Small intestine (tissue), 7 donors: ENCODE data around the gene INPP4A. TPM values are rescaled to one million over a fixed set of nuclear protein-coding genes. Genes with fewer than 3 reads are reported as not detected.
A peak's percentile ranks its signal among the peaks of the same experiment; 100 is the strongest.

ENCODE experiments used
- DNase-seq, 2 donors: peaks; one replicate each; pipeline versions ENCODE4 v3.0.0 to v3.0.0-alpha.2; 2013
- FAIRE-seq: peaks from 2 replicates; lab custom pipeline; 2012; peaks lifted over from hg19 to GRCh38; lab: Jason Lieb, UNC
- H3K27ac ChIP-seq, 3 donors: one replicate each; pipeline ENCODE4 v1.5.1; 2013; ENCODE audit warnings: low read length in 2 of 3, mild to moderate bottlenecking in 2 of 3, control low read depth in 1 of 3, inconsistent platforms in 1 of 3, low read depth in 1 of 3, moderate library complexity in 1 of 3
- H3K27me3 ChIP-seq, 3 donors: one replicate each; pipeline ENCODE4 v1.6.1; 2013; ENCODE audit warnings: low read length in 3 of 3, inconsistent platforms in 1 of 3; ENCODE audit not compliant: control insufficient read depth in 3 of 3, insufficient read depth in 3 of 3
- H3K36me3 ChIP-seq, 3 donors: one replicate each; pipeline ENCODE4 v1.6.1; 2013; ENCODE audit warnings: low read length in 3 of 3, inconsistent platforms in 1 of 3, low read depth in 1 of 3, mild to moderate bottlenecking in 1 of 3, moderate library complexity in 1 of 3; ENCODE audit not compliant: control insufficient read depth in 3 of 3, insufficient read depth in 2 of 3
- H3K4me1 ChIP-seq, 3 donors: one replicate each; pipeline ENCODE4 v1.6.1; 2013; ENCODE audit warnings: low read length in 2 of 3, inconsistent platforms in 1 of 3, low read depth in 1 of 3, mild to moderate bottlenecking in 1 of 3, moderate library complexity in 1 of 3; ENCODE audit not compliant: control insufficient read depth in 3 of 3, insufficient read depth in 2 of 3
- H3K4me3 ChIP-seq, 3 donors: one replicate each; pipeline ENCODE4 v1.5.1; 2013; ENCODE audit warnings: low read length in 3 of 3, control low read depth in 1 of 3, inconsistent platforms in 1 of 3, low read depth in 1 of 3, mild to moderate bottlenecking in 1 of 3, moderate library complexity in 1 of 3
- H3K9me3 ChIP-seq, 2 donors: one replicate each; pipeline ENCODE4 v1.6.1; 2013; ENCODE audit warnings: low read depth in 1 of 2, low read length in 1 of 2; ENCODE audit not compliant: control insufficient read depth in 2 of 2, insufficient read depth in 1 of 2
- WGBS, 3 donors: extraction: QIAGEN DNeasy Blood & Tissue Kit; methylation state at CpG; one replicate each; pipeline ENCODE4 v1.1.7; 2013; 5-methylcytosine and 5-hydroxymethylcytosine counted together
- polyA plus RNA-seq, 4 donors: library from polyadenylated mRNA; stranded (reverse) in 3 of 4; unstranded in 1 of 4; fragments of 200-250 nt in 3 of 4; fragments of 120-200 nt in 1 of 4; gene quantifications; one replicate each; pipeline versions ENCODE4 v1.2.1 to v1.2.3, GENCODE V29; 2013
- donor health status: healthy with polysubstance abuse.
- donor health status: control.
- donor health status: control.
- donor health status: Bipolar disorder and iron deficiency.
- donor health status: healthy.

The INPP4A gene
- polyA plus RNA-seq, 4 donors: 1.6 to 8.3 (median 4.1) TPM

DNA sequence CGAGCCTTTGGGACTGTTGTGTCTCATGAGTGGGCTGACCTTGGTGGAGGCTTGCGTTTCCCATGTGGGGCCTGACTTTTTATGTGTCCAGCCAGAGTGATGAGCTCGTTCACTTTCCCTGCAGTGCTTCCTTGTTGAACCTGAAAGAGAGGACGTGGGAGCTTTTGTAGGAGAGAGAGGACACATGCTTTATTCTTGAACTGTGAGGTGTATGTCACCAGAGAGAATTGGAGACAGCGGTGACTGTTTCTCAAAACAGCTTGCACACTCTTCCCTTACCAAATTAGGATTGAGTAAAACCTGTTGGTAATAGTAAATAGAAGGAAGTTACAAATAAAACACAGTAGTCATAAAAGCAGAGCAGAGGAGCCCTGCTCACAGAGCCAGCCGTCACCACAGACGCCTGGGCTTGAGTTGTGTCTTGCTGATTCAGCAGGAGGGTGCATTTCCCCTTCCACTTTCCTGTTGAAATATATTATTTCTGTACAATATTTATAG lies 60.7 kb downstream of the INPP4A start:
- peak; percentile 21 to 26 for DNase-seq
- Histone ChIP-seq H3K27me3 (no peaks in the 10 kb centered on the region), H3K4me3 (no peak overlapping the region), H3K4me1 (peaks cover 0 to 17% (median 0%) of the 10 kb centered on the region in 3 donors), H3K36me3 (peaks cover 0 to 19% (median 0%) of the 10 kb centered on the region in 3 donors), H3K27ac (peak overlapping the region; percentile 17 to 46 (median 26)), H3K9me3 (no peaks in the 10 kb centered on the region)
- 61 to 78% (median 77%) methylated on average over 7 of the region's 7 CpGs for WGBS, 3 donors
- FAIRE-seq: no peak

DNA sequence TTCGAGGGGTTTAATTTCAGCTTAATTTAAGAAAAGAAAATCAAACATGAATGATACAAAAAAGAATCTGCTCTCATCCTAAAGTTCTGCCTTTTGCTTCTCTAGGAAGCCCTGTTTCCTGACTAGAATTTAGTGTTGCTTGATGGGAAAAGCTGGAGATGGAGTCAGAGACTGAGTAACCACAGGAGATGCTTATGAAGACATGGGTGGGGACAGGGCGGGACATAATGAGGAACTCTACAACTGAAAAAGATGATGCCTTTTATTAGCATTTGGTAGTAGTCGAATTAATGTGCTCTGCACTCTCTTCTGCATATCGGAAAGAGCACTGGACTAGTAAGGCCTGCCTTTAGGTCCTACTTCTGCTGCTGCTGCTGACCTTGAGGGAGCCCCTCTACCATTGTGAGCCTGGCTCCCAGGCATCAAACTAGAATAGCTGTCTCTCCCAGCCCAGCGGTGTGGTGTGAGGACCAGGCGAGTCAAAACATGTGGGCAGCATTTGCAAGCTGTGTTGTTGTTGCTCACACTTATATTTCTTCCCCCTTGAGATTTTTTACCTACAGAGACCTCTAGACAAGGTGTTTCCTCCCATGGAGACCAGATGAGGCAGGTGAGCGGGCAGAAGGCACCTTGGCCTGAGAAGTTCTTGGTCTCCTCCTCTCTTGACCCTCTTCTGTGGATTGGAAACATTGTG lies 61.5 kb downstream of the INPP4A start:
- peaks cover 0 to 17% (median 0%) of the 10 kb centered on the region in 3 donors for H3K4me1 ChIP-seq
- H3K9me3 ChIP-seq: no peaks in the 10 kb centered on the region

GRCh38 chr2:98506881-98507280 lies 62.2 kb downstream of the INPP4A start:
- 92 to 94% (median 93%) methylated on average over 8 of the region's 8 CpGs for WGBS, 3 donors
- Histone ChIP-seq H3K4me1 (peaks cover 0 to 17% (median 0%) of the 10 kb centered on the region in 3 donors), H3K27ac (no peak overlapping the region), H3K36me3 (peaks cover 0 to 18% (median 0%) of the 10 kb centered on the region in 3 donors), H3K27me3 (no peaks in the 10 kb centered on the region), H3K9me3 (no peaks in the 10 kb centered on the region), H3K4me3 (no peak overlapping the region)
- DNase-seq: no peak
- no peak for FAIRE-seq

More for the DNA sequence above, 61.5 kb downstream of the INPP4A start:
- WGBS, 3 donors: 87 to 93% (median 91%) methylated on average over 7 of the region's 7 CpGs
- Histone ChIP-seq H3K4me3 (no peak overlapping the region), H3K36me3 (peaks cover 0 to 19% (median 0%) of the 10 kb centered on the region in 3 donors), H3K27ac (peak overlapping the region in 1 of 3 donors; percentile 34), H3K27me3 (no peaks in the 10 kb centered on the region)
- DNase-seq (no peak), FAIRE-seq (no peak)

- Histone ChIP-seq H3K4me3 (no peak overlapping the region), H3K27me3 (no peaks in the 10 kb centered on the region), H3K4me1 (peaks cover 0 to 17% (median 0%) of the 10 kb centered on the region in 3 donors), H3K27ac (peak overlapping the region in 1 of 3 donors; percentile 85), H3K36me3 (peaks cover 0 to 21% (median 0%) of the 10 kb centered on the region in 3 donors), H3K9me3 (no peaks in the 10 kb centered on the region)
- 83 to 92% (median 88%) methylated on average over 3 of the region's 3 CpGs for WGBS, 3 donors
- DNase-seq (no peak), FAIRE-seq (no peak)
Measured at GRCh38 chr2:98507461-98507860, 62.8 kb downstream of the INPP4A start.

DNA sequence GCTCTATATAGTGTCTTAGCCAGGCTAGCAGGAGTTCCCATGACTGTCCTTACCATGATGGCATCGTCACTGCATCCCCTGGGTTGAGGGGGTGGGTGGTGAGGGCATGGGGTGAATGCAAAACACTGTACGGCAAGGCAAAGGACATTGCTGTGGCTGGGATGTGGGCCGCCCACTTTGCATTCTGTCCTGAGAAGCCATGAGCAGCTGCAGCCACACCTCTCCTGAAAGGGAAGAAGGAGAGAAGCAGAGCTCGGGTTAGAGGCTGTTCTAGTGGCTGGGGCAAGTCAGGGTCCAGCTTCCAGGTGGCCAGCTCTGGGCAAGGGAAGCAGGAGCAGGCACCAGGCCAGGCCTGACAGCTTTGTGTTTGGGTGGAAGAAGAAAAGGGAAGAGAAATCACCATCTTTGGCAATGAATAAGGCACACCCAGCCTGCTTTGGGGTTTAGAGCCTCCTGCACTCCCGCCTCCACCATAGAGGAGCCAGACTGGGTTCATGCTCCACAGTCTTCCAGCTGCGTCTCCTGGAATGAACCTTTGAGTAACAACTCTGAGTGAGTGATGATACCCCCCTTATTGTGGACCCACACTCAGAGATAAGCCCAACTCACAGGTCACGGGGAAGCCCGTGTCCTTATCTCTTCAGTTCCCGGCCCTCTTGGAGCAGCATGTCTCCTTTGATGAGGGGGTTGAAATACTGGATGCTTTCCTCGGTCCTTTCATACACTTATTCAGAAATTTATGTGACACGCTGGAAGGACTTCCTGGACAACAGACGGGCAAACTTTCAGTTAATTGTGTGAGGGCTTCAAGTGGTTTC lies 63.4 kb downstream of the INPP4A start:
- peak overlapping the region in 1 of 3 donors; percentile 85 for H3K27ac ChIP-seq
- H3K9me3 ChIP-seq: no peaks in the 10 kb centered on the region
- peaks cover 0 to 21% (median 0%) of the 10 kb centered on the region in 3 donors for H3K36me3 ChIP-seq
- H3K4me1 ChIP-seq: peaks cover 0 to 17% (median 0%) of the 10 kb centered on the region in 3 donors
- WGBS, 3 donors: 76 to 81% (median 81%) methylated on average over 12 of the region's 12 CpGs
- no peaks in the 10 kb centered on the region for H3K27me3 ChIP-seq
- DNase-seq (no peak), FAIRE-seq (no peak)
- no peak overlapping the region for H3K4me3 ChIP-seq

DNA sequence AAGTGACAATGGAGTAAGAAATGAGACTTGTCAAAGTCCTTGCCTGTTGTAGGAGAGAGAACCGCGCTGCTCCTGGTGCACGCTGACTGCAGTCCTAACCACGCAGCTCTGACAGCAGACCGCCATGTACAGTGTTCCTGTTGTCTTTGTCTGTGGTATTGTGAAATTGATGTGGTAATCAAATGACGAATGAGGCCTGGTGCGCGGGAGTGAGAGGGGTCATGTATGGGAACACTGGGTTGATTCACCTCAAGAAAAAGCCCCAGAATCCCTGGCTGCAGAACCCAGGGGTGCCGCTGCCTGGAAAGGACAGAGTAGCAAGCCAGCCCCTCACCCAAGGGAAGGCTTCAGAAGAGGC lies 64.0 kb downstream of the INPP4A start:
- Histone ChIP-seq H3K9me3 (no peaks in the 10 kb centered on the region), H3K4me1 (peaks cover 0 to 14% (median 0%) of the 10 kb centered on the region in 3 donors), H3K36me3 (peaks cover 0 to 19% (median 0%) of the 10 kb centered on the region in 3 donors), H3K4me3 (no peak overlapping the region), H3K27ac (peak overlapping the region in 1 of 3 donors; percentile 85), H3K27me3 (no peaks in the 10 kb centered on the region)
- FAIRE-seq (no peak), DNase-seq (peak in 1 of 2 donors; percentile 40)
- 67 to 82% (median 67%) methylated on average over 9 of the region's 9 CpGs for WGBS, 3 donors

DNA sequence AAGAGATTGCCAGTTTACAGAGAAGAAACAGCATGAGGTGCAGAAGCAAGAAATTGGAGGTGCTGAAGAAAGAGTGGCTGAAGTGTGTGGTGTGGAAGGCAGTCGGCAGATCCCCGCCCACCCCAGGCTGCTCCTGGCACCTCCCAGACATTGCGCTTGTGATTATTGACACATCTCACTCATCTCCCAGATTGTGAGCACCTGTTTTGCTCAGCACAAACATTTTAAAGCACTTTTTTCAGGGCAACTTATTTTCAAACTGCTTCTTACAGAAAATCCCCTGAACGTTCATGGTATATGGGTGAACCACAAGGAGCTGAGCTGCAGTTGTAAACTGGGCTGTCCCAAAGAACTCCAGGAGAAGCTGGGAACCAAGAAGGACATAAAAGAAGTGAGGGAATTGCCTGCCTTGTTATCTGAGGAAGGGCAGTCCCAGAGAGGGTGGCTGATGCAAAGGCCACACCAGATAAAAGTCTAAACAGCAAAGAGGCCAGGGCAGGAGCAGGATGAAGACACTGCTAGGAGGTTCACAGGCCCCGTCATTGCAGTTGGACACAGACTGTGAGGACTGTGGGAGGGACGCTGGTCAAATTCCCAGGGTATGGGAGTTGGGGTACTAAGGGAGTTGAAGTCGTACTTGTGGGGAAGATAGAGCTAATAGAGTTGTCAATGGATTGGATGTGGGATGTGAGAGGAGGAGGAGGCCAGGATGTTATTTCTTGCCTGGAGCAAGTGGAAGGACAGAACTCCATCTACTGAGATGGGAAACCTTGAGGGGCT lies 65.1 kb downstream of the INPP4A start:
- FAIRE-seq (no peak), DNase-seq (no peak)
- peak overlapping the region in 1 of 3 donors; percentile 85 for H3K27ac ChIP-seq

GRCh38 chr2:98510322-98510662 lies 65.6 kb downstream of the INPP4A start:
- H3K27me3 ChIP-seq: no peaks in the 10 kb centered on the region
- peaks cover 0 to 19% (median 0%) of the 10 kb centered on the region in 3 donors for H3K36me3 ChIP-seq
- no peak overlapping the region for H3K4me3 ChIP-seq
- no peak for FAIRE-seq
- WGBS, 3 donors: 94 to 100% (median 100%) methylated on average over 2 of the region's 2 CpGs
- H3K4me1 ChIP-seq: peaks cover 0 to 2% (median 0%) of the 10 kb centered on the region in 3 donors
- no peaks in the 10 kb centered on the region for H3K9me3 ChIP-seq
- H3K27ac ChIP-seq: no peak overlapping the region
- no peak for DNase-seq

More for the DNA sequence above, 65.1 kb downstream of the INPP4A start:
- WGBS, 3 donors: 89 to 95% (median 90%) methylated on average over 7 of the region's 7 CpGs
- Histone ChIP-seq H3K36me3 (peaks cover 0 to 19% (median 0%) of the 10 kb centered on the region in 3 donors), H3K9me3 (no peaks in the 10 kb centered on the region), H3K4me1 (peaks cover 0 to 7% (median 0%) of the 10 kb centered on the region in 3 donors), H3K27me3 (no peaks in the 10 kb centered on the region), H3K4me3 (no peak overlapping the region)
